ENCODE results near the gene SCGN.

DNA sequence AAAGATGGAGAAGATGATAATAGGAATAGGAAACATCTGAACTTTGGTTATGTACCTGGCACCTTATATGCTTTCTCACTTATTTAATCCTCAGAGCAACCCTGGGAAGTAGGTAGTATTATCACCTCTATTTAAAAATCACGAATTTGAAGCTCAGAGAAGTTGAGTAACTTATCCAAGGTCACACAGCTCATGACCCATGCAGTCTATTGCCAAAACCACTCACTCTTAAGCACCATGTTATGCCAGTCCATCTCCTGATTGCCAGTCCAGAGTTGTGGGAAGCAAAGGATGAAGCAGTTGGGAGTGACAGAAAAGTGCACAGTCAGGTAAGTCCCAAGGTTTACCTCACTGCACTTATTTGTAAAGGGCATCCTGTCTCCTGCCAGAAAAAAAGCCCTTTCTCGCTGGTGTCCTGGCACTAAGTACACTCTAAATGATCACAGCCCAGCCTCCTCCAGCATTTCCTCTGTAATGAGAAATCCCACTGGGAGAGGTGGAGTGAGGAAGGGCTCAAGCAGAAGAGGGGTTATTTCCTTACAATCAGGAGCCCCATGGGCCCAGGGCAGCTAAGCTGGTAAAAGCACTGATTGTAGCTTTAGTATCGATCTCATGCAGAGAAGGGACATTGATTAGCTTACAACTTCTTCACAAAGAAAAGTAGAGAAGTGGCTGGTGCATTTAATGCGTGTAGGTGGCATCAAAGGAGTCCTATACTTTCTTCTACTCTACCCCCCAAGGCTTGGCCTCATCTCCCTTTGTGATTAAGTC is 21.3 kb upstream of the SCGN start:
- TF ChIP-seq POLR2A (IDR thresholded peaks at IDR 0.05) (no peak), POLR2AphosphoS5 (IDR thresholded peaks at IDR 0.05) (no peak)
- TF ChIP-seq, protein P1, sequence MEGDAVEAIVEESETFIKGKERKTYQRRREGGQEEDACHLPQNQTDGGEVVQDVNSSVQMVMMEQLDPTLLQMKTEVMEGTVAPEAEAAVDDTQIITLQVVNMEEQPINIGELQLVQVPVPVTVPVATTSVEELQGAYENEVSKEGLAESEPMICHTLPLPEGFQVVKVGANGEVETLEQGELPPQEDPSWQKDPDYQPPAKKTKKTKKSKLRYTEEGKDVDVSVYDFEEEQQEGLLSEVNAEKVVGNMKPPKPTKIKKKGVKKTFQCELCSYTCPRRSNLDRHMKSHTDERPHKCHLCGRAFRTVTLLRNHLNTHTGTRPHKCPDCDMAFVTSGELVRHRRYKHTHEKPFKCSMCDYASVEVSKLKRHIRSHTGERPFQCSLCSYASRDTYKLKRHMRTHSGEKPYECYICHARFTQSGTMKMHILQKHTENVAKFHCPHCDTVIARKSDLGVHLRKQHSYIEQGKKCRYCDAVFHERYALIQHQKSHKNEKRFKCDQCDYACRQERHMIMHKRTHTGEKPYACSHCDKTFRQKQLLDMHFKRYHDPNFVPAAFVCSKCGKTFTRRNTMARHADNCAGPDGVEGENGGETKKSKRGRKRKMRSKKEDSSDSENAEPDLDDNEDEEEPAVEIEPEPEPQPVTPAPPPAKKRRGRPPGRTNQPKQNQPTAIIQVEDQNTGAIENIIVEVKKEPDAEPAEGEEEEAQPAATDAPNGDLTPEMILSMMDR (IDR thresholded peaks at IDR 0.05 in 8 of 11, conservative IDR thresholded peaks at IDR 0.05 in 3 of 11), result no peak
